Rectal smooth muscle tissue (tissue), 1 donor: ENCODE measurements around the gene MYEF2.

ENCODE experiments used
- H3K27ac ChIP-seq: one replicate; pipeline ENCODE4 v1.7.0; 2013; ENCODE audit warnings: low read depth, low read length, inconsistent platforms
- H3K27me3 ChIP-seq: one replicate; pipeline ENCODE4 v1.7.0; 2013; ENCODE audit warnings: low read length; ENCODE audit not compliant: control insufficient read depth, insufficient read depth
- H3K36me3 ChIP-seq: one replicate; pipeline ENCODE4 v1.7.0; 2013; ENCODE audit warnings: low read length; ENCODE audit not compliant: control insufficient read depth, insufficient read depth
- H3K4me1 ChIP-seq: one replicate; pipeline ENCODE4 v1.7.0; 2013; ENCODE audit warnings: low read length; ENCODE audit not compliant: control insufficient read depth, insufficient read depth
- H3K4me3 ChIP-seq: one replicate; pipeline ENCODE4 v1.7.0; 2013; ENCODE audit warnings: low read length
- H3K9ac ChIP-seq: one replicate; pipeline ENCODE4 v1.7.0; 2013; ENCODE audit warnings: low read length

Gene MYEF2

DNA sequence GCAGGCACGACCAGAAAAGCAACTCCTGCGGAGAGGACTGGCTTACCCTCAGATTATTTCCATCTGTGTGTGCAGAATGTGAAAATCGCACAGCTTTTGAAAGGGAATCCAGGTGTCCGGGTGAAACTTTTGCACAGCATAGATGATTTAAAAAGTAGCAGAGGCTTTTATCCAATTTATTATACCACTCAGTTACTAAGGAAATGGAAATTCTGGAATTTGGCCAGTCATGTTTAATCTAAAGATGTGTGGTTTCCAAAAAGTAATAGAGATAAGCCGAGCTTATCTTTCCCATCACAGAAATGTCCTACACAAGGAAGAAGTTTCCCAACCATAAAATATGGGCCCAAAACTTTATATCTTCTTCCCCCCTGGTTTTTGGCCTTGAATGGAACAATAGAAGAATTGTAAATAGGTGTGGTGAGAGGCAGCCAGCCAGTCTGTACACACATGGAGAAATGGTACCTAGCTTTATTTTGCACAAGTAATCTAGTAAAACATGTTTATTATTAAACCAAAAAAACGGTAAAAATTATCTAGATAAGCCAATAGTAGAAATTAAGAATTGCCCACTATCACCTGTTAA, 76.6 kb downstream of the MYEF2 start:
- no peaks in the 10 kb centered on the region for H3K36me3 ChIP-seq
- no peak overlapping the region for H3K9ac ChIP-seq
- H3K27me3 ChIP-seq = no peaks in the 10 kb centered on the region

GRCh38 chr15:48097264-48097663, 80.8 kb downstream of the MYEF2 start:
- H3K4me3 ChIP-seq = no peak overlapping the region
- no peaks in the 10 kb centered on the region for H3K4me1 ChIP-seq
- no peak overlapping the region for H3K9ac ChIP-seq
- H3K36me3 ChIP-seq = no peaks in the 10 kb centered on the region
- no peak overlapping the region for H3K27ac ChIP-seq
- H3K27me3 ChIP-seq = no peaks in the 10 kb centered on the region

More for the DNA sequence above, 76.6 kb downstream of the MYEF2 start:
- Histone ChIP-seq H3K4me1 (no peaks in the 10 kb centered on the region), H3K4me3 (no peak overlapping the region), H3K27ac (no peak overlapping the region)

DNA sequence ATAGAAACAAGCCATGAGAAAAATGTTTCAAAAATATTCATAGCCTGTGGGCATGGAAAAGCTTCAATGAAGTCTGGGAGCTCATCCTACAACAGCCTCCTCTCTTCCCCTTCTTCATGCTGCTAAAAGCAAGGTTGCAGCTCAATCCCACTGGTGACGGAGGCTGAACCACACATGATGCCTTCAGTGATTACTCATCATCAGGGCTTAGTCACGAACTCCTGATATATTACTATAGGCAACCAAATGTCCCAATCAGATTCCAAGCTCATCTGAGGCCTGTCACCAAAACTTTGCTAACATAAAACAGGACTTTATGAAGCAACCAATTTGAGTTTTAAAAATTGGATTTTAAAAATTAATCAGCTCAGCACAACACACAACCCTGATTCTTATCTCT, 81.3 kb downstream of the MYEF2 start:
- H3K36me3 ChIP-seq = no peaks in the 10 kb centered on the region
- H3K4me3 ChIP-seq = no peak overlapping the region
- H3K27ac ChIP-seq = no peak overlapping the region
- H3K27me3 ChIP-seq = no peaks in the 10 kb centered on the region
- H3K9ac ChIP-seq = no peak overlapping the region
- H3K4me1 ChIP-seq = no peaks in the 10 kb centered on the region

- no peak overlapping the region for H3K4me3 ChIP-seq
- no peaks in the 10 kb centered on the region for H3K4me1 ChIP-seq
- H3K9ac ChIP-seq = no peak overlapping the region
- H3K36me3 ChIP-seq = no peaks in the 10 kb centered on the region
- no peaks in the 10 kb centered on the region for H3K27me3 ChIP-seq
- no peak overlapping the region for H3K27ac ChIP-seq
Observed at GRCh38 chr15:48096355-48096786, 81.7 kb downstream of the MYEF2 start.

DNA sequence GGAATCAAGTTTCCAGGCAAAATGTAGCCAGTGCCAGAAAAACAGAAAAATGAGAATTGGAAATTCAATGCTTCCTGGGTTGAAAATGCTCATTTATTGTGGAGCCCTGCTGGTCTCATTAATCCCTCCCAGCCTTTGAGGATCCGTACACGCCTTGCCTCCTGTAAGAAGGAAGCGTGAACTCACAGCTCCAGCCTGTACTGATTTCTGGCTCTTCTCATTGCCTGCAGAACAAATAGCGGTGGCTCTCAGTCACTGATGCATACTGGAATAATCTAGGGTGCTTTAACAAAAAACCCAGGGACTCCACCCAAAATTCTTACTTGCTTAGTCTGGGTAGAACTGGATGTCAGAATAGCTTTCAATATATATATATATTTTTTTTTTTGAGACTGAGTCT, 86.6 kb downstream of the MYEF2 start:
- no peaks in the 10 kb centered on the region for H3K4me1 ChIP-seq
- no peaks in the 10 kb centered on the region for H3K27me3 ChIP-seq
- H3K27ac ChIP-seq = no peak overlapping the region
- H3K36me3 ChIP-seq = no peaks in the 10 kb centered on the region
- no peak overlapping the region for H3K4me3 ChIP-seq
- H3K9ac ChIP-seq = no peak overlapping the region

DNA sequence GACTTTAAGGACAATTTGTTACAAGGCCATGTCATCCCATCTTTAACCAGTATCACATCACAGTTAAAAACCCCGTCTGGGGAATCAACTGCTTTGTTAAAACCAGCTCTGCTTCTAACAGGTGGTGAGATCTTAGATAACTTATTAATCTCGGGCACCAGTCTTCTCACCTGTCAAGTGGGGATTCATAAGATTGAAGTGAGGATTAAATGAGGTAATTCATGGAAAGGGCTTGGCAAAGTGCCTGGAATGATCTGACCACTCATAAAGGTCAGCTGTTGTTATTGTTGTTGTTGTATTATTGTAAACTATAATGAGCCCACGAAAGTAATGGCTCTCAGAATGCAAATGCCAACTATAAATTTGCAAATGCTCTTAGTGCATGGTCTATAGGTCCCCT, 87.4 kb downstream of the MYEF2 start:
- H3K27ac ChIP-seq = no peak overlapping the region
- no peaks in the 10 kb centered on the region for H3K4me1 ChIP-seq
- H3K9ac ChIP-seq = no peak overlapping the region
- H3K4me3 ChIP-seq = no peak overlapping the region
- no peaks in the 10 kb centered on the region for H3K36me3 ChIP-seq
- H3K27me3 ChIP-seq = no peaks in the 10 kb centered on the region

GRCh38 chr15:48090115-48090514, 88.0 kb downstream of the MYEF2 start:
- Histone ChIP-seq H3K36me3 (no peaks in the 10 kb centered on the region), H3K4me1 (no peaks in the 10 kb centered on the region), H3K27me3 (no peaks in the 10 kb centered on the region), H3K27ac (no peak overlapping the region), H3K4me3 (no peak overlapping the region), H3K9ac (no peak overlapping the region)

DNA sequence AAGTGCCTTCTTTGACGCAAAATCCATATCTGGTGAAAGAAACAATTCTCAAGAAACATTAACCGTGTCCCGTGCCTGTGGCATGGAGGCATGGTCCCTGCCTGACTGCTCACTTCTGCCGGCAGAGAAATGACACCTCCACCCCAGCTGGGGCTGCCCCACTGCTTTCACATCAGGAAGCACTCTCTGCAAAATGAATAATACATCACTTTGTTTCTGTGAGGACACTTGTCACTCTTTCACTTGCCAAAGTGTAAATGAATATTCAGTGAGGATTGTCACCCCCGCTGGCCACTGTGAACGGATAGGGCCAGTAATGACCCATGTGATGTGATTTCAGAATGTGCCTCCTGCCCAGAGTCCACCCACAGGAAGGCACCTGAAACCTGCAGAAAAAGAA, 88.4 kb downstream of the MYEF2 start:
- Histone ChIP-seq H3K4me3 (no peak overlapping the region), H3K27ac (no peak overlapping the region), H3K36me3 (no peaks in the 10 kb centered on the region), H3K4me1 (no peaks in the 10 kb centered on the region), H3K9ac (no peak overlapping the region), H3K27me3 (no peaks in the 10 kb centered on the region)

- H3K9ac ChIP-seq = no peak overlapping the region
- no peaks in the 10 kb centered on the region for H3K4me1 ChIP-seq
- no peaks in the 10 kb centered on the region for H3K36me3 ChIP-seq
- H3K27ac ChIP-seq = no peak overlapping the region
- no peaks in the 10 kb centered on the region for H3K27me3 ChIP-seq
- no peak overlapping the region for H3K4me3 ChIP-seq
Observed at GRCh38 chr15:48087844-48088243, 90.3 kb downstream of the MYEF2 start.

GRCh38 chr15:48086576-48086975, 91.5 kb downstream of the MYEF2 start:
- H3K27ac ChIP-seq = no peak overlapping the region
- no peaks in the 10 kb centered on the region for H3K27me3 ChIP-seq
- H3K36me3 ChIP-seq = no peaks in the 10 kb centered on the region
- H3K4me3 ChIP-seq = no peak overlapping the region
- H3K4me1 ChIP-seq = no peaks in the 10 kb centered on the region
- H3K9ac ChIP-seq = no peak overlapping the region

- H3K9ac ChIP-seq = no peak overlapping the region
- H3K27ac ChIP-seq = no peak overlapping the region
- no peaks in the 10 kb centered on the region for H3K36me3 ChIP-seq
- H3K4me1 ChIP-seq = no peaks in the 10 kb centered on the region
- no peak overlapping the region for H3K4me3 ChIP-seq
- H3K27me3 ChIP-seq = no peaks in the 10 kb centered on the region
Observed at GRCh38 chr15:48086133-48086532, 92.0 kb downstream of the MYEF2 start.

DNA sequence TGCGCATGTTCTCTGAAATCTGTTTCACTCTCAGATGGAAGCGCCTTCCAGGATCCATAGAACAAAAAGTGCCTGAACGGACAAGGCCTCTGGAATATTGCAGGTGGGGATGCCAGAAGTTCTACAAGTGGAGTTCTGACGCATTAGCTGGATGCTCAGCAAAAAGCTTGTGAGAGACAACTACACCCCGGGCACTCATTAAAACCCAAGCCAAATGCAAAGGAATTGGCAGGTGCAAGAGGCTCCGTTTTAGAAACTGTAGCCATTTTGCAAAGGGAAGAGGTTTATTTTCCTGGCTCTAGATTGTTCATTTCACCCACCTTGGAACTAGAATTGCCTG, 92.5 kb downstream of the MYEF2 start:
- H3K27me3 ChIP-seq = no peaks in the 10 kb centered on the region
- no peak overlapping the region for H3K9ac ChIP-seq
- H3K4me1 ChIP-seq = no peaks in the 10 kb centered on the region
- H3K36me3 ChIP-seq = no peaks in the 10 kb centered on the region
- no peak overlapping the region for H3K4me3 ChIP-seq
- no peak overlapping the region for H3K27ac ChIP-seq

- no peaks in the 10 kb centered on the region for H3K4me1 ChIP-seq
- no peaks in the 10 kb centered on the region for H3K36me3 ChIP-seq
- no peak overlapping the region for H3K9ac ChIP-seq
- H3K4me3 ChIP-seq = no peak overlapping the region
- no peak overlapping the region for H3K27ac ChIP-seq
- no peaks in the 10 kb centered on the region for H3K27me3 ChIP-seq
Observed at GRCh38 chr15:48084759-48085590, 93.1 kb downstream of the MYEF2 start.
